Hematopoietic multipotent progenitor cell treated with erythropoietin and hydrocortisone succinate and interleukin-3 and kit ligand, for 8 days (in vitro differentiated cells): Measurements from ENCODE around the gene SSC5D.
"Not testable (repeated sequence)": the region's sequence is repeated elsewhere in the genome, so short reads cannot be mapped to it uniquely, and the experiment has no call there.

Experiments used
- DNase-seq: peaks from one replicate; pipeline ENCODE4 v3.0.0-alpha.2; 2015

Gene SSC5D

DNA sequence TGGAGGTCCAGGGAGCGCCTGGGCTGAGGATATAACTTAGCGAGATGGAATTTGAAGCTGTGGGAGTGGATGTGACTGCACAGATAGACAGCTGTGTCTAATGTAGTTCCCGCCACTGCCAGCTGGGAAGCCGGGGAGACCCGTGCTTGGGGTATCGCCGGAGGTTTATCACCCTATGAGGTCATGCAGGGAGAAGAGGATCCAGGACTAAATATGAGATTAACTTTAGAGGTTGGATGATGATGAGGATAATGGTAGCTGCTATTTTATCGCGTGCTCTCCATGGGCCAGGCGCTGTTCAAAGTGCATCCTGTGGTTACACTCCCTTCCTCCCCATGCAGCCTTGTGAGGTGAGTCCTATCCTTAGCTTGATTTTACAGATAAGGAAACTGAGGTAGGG lies 19.9 kb downstream of the SSC5D start:
- no peak for DNase-seq

DNA sequence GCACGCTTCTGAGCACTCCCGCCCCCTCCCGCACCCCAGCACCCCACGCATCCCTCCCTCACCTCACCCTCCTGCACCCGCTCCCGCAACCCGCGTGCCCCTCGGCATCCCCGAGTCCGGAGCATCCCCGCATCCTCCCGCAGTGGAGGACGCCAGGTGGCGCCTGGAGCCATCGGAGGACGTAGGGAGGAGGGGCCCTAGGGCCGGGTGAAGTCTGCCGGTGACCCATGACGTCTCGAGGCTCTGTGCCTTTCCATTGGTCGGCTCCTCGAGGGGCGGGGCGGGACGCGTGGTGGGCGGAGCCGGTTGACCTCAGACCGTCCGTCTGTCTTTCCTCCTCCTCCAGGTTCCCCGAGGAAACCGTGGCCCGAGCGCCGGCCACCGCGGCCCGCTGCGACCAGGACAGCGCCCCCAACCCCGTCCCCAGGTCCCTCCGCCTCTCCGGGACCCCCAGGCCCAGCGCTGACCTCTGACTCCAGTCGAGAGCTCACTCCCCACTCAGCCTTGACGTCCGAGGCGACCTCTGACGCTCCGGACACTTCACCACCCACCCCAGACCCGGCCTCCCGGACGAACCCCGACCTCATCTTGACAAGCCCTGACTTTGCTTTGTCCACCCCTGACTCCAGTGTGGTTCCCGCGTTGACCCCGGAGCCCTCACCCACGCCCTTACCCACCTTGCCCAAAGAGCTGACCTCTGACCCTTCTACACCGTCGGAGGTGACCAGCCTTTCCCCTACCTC lies 28.8 kb downstream of the SSC5D start:
- peak; percentile 90 for DNase-seq

DNA sequence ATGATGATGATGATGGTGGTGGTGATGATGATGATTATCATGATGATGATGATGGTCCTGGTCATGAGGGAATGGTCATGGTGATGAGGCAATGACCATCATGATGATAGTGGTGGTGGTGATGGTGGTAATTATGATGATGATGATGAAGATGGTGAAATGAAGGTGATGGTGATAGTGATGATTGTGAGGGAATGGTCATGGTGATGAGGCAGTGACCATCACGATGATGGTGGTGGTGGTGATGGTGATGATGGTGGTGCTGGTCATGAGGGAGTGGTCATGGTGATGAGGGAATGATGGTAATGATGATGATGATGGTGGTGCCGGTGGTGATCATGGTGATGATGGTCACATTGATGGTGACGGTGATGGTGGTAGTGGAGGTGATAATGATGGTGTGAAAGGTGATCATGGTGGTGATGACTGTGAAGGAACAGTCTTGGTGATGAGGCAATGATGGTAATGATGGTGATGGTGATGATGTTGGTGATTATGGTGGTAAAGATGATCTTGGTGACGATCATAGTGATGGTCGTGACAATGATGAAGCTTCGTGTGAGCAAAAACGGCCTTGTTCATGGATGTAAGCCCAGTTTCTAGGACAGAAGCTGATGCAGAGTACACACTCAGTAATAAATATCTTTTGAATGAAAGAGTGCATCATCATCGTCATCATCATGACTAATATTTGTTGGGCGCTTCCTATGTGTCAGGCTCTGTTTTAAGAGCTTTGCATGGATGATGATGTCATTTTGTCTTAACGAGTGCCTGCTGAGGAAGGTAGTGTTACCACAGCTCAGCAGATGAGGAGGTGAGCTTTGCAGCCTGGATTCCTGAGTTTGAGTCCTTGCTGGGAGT lies 31.4 kb downstream of the SSC5D start:
- no peak for DNase-seq

DNA sequence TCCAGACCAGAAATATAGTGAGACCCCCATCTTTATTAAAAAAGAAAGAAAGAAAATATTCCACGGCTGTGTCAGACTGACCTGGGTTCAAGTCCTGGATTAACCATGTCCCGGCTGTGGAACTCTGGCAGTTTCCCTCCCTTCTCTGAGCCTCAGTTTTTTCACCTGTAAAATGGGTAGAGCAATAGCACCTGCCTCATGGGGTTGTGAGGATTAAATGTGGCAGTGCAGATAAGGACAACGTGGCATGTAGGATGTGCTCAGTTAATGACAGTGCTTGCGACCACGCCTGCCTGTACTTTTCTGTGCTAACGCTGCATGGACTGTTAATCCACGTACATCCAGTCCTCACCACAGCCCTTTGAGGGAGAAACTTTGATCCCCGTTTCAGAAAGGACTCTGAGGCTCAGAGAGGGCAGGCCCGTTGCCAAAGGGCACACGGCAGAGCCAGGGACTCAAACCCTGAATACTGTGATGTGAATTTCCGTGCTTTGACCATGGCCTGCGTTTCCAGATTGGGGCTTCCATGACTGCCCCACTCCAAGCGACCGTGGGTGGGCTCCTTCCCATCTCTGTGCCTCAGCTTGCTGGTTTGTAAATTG lies 32.6 kb downstream of the SSC5D start:
- peak; percentile 53 for DNase-seq

DNA sequence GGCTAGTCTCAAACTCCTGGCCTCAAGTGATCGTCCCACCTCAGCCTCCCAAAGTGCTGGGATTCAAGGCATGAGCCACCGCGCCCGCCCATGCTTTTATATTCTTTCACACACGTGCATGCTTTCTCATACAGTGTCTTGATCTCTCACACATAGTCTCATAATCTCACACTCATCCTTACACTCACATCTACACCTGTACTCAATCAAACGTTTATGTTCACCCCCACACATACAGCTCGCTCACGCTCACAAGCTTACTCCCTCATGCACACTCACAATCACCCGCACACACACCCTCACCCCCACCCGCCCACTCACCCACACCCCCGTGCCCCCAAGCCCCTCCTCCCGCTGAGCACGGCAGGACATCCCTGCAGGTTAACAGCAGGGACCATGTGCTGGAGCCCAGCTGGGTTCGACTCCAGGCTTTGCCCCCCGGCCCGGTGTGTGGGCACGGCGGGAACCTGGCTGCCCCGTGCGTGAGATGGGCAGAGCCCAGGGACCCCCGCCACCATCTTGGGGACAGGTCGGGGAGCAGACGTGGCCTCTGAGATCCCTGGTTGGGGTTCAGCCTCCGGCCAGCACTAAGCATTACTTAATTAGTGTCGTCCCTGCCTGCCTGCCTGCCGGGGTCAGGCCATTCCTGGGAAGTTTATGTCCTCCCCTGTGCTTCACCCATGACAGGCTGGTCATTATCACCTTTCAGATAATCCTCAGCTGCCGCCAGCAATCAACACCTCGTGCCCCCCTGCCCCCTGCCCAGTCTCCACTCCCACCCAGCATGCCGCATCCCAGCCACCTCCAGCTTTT lies 37.3 kb downstream of the SSC5D start:
- DNase-seq = no peak

DNA sequence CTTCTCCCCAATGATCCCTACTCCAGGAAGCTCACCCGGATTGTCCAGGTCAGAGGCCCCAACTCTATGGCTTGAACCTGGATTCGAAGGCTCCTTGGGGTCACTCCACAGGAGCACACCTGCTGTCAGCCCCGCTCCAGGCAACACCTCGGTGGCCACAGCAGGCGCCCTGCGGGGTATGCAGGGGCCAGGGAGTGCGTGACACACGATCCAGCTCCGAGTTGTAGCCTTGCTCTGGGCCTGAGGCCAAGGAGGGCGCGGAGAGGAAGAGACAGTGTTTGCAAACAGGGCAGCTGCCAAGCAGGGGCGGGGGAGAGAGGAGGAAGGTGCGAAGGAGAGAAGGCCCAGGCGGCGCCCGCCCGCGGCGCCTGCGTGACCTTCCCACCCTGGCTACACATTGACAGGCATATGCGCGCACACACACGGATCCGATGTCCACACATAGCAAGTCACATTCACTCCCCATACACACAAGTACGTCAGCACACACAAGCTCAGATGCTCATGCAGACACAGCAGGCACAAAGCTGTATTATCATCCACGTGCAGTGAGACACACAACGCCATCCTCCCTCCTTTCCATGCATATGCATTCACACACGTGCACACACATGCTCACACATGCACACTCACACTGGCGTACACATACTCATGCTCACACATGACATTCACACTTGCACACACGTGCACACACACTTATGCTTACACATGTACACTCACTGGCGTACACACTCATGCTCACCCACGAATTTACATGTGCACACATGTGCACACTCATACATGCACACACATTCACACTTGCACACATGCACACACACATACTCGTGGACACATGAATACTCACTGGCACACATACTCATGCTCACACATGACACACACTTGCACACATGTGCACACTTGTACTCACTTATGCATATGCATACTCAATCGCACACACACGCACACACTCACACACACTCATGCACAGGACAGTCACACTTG lies 38.3 kb downstream of the SSC5D start:
- no peak for DNase-seq

DNA sequence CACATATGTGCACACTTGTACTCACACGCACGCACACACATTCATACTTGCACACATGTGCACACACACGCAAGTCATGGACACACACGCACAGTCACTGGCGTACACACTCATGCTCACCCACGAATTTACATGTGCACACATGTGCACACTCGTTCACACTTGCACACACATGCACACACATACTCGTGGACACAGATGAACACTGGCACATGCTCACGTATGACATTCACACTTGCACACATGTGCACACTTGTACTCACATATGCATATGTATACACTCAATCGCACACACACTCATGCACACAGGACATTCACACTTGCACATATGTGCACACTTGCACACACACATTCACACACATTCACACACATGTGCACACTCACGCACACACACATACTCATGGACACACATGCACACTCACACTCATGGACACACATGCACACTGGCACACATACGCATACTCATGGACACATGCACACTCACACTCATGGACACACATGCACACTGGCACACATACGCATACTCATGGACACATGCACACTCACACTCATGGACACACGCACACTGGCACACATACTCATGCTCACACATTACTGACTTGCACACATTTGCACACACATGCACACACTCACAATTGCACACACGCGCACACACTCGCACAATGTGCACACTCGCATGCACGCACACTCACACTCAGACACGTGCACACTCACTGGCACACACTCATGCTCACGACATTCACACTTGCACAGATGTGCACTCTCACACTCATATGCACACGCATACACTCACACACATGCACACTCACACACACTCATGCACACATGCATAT lies 39.2 kb downstream of the SSC5D start:
- no peak for DNase-seq

DNA sequence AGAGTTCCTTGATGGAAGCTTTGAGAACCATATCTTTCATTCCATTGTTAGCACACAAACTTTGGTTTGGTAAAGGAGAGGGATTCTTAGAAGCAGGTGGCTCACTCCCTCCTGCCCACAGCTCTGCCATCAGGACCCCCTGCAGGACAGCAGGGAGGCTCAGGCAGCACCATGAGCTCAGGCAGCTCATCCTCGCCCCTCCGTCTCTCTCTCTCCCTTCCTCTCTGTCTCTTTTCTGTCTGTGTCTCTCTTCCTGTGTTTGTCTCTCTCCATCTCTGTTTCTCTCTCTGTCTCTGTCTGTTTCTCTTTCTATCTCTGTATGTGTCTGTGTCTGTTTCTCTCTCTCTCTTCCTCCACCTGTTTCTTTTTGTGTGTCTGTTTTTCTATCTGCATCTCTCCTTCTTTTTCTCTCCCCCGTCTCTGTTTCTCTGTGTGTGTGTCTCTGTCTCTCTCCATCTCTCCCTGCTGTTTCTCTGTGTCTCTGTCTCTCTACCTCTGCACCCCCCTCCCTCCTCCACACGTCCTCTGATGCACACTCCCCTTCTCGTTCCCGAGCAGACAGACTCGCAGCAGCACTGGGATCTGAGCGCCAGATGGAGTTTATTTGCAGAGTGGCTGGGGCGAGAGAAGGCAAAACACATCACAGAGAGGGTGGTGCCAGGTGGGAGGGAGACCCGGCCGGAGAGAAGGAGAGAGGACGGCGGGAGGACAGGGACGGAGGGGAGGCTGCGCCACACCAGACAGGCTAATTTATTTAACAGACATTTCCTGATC lies 40.0 kb downstream of the SSC5D start:
- no peak for DNase-seq

DNA sequence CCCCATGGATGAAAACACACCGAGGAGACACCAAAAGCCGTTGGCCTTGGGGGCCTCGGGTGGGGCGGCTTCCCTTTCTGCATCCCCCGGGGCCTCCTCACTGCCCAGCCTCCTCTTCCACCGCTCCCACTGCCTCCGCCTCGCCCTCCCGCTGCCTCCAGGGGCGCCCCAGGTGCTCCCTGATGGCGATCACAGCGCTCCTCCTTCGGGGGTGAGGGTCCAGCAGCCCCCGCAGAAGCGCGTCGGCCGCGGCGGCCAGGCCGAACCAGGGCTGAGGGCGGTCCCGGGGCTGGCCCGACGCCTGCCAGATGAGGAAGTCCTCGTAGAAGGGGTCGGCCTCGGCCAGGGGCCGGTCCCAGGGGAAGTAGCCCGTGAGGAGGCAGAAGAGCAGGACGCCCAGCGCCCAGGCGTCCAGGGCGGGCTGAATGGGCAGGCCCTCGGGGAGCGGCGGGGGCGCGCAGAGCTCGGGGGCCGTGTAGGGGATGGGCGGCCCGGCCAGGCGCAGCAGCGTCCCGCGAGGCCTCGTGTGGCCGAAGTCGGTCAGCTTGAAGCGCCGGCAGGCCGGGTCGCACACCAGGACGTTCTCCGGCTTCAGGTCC lies 41.5 kb downstream of the SSC5D start:
- DNase-seq = no peak

DNA sequence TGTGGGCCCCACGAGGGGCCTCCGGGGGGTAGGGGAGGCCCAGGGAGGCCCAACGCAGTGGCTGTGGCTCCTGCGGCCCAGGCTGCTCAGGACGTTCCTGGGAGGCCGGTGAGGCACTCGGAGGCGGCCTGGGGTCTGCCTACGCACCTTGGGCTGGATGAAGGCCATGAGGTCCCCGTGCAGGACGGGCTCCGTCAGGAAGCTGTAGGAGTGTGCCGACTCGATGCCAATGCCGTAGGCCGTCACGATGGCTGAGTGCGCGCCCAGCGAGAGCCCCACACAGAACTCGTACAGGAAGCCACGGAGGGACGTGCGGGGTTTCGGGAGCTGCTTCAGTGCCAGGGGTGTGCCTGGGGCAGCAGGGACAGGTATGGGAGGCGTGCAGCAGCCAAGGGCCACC lies 42.8 kb downstream of the SSC5D start:
- no peak for DNase-seq

DNA sequence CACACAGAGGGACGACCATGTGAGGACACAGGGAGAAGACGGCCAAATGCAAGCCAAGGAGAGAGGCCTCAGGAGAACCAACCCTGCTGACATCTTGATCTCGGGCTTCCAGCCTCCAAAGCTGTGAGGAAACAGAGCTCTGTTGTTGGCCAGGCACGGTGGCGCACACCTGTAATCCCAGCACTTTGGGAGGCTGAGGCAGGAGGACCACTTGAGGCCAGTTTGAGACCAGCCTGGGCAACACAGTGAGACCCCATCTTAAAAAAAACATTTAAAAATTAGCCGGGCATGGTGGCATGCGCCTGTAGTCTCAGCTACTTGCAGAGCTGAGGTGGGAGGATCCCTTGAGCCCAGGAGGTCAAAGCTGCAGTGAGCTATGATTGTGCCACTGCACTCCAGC lies 46.0 kb downstream of the SSC5D start:
- DNase-seq = not testable (repeated sequence)

DNA sequence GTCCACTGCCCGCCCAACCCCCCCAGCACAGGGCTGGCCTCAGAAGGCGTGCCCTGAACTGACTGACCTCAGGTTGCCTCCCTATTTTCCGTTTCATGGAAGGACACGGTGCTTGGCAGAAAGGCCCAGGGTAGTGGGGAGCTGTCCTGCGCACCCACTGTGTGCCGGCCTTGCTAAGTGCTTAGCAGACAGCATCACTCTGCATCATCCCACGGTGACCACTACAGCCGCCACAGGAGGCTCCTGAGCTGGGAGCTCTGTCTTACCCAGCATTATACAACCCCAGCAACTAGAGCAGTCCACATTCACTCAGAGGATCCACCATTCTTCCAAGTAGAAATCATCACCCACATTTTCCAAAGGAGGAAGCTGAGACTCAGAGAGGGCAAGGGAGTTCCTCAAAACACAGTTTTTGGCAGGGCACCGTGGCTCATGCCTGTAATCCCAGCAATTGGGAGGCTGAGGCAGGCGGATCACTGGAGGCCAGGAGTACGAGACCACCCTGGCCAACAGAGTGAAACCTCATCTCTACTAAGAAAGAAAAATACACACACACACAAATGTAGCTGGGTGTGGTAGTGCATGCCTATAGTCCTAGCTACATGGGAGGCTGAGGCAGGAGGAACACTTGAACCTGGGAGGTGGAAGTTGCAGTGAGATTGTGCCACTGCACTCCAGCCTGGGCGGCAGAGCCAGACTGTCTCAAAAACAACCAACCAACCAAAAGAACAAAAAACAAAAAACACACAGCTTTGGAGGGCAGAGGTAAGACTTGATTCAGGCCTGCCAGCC lies 47.1 kb downstream of the SSC5D start:
- no peak for DNase-seq

DNA sequence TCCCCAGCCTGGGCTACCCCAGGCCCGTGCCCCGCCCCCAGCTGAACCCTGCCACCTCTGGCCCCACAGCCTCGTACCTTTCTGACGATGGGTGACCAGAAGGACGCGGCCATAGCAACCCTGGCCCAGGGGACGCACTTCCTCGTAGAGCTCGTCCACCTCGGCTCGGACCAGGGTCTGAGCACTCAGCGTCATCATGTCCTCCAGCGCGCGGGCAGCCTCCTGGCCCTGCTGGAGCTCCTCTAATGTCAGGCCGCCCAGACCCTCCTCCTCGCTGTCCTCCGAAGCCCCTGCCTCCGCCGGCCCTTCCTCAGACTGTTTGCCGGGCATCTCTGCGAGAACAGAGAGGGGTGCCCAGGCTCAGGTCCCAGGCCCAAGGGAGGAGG lies 47.7 kb downstream of the SSC5D start:
- no peak for DNase-seq

DNA sequence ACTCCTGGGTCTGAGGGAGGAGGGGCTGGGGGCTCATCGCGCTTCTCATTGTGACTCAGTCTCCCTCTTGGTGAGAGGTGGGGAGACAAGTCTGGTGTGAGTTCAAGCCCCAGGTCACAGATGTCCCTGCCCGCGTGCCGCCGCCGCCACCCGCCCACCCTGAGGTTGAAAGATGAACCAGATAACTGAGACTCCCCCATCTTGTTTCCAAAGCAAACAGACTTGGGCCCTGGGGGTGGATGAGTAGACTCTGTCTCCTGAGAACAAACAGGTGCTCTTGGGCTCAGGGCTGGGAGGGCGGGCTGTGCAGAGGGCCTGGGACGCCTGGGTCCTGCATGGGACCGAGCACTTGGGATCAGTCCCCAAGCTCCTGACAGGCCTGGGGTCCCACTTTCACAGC lies 48.1 kb downstream of the SSC5D start:
- no peak for DNase-seq

DNA sequence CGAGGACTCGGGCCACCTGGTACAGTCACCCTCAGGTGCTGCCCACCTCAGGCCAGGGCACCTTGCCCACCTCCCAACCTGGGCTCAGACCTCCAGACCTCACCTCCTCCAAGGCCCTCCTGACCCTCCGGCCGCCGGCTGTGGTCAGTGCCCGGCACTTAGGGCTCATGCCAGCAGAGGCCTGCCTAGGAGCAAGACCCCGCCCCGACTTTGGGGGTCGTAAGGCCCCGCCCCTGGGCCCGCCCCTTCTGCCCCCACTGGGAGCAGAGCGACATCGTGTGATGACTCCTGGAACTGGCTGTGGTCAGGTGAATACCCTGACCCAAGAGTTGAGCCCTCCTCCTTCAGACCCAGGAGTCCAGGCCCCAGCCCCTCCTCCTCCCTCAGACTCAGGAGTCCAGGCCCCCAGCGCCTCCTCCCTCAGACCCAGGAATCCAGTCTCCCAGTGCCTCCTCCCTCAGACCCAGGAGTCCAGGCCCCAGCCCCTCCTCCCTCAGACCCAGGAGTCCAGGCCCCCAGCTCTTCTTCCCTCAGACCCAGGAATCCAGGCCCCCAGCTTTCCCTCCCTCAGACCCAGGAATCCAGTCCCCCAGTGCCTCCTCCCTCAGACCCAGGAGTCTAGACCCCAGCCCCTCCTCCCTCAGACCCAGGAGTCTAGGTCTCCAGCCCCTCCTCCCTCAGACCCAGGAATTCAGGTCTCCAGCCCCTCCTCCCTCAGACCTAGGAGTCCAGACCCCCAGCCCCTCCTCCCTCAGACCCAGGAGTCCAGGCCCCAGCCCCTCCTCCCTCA lies 48.9 kb downstream of the SSC5D start, which contains the start of gene SBK2:
TSS of gene SBK2 (minus strand) at position 183 of the 790 bp plus-strand sequence. CDS start 839 bp downstream, outside the sequence.
- DNase-seq = no peak

DNA sequence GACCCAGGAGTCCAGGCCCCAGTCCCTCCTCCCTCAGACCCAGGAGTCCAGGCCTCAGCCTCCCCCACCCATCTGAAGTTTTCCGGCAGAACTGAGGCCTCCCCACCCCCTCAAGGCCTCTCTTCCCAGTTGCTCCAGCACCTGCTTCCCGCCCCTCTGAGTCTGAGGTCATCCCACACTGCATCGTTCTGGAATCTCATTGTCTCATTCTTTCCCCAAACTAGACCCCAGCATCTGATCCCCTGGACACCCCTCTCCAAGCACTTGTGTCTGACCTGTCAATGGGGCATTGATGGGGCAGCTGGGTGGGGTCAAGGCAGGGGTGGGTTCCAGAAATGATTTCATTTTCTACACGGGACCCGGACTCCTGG lies 49.5 kb downstream of the SSC5D start:
- no peak for DNase-seq

DNA sequence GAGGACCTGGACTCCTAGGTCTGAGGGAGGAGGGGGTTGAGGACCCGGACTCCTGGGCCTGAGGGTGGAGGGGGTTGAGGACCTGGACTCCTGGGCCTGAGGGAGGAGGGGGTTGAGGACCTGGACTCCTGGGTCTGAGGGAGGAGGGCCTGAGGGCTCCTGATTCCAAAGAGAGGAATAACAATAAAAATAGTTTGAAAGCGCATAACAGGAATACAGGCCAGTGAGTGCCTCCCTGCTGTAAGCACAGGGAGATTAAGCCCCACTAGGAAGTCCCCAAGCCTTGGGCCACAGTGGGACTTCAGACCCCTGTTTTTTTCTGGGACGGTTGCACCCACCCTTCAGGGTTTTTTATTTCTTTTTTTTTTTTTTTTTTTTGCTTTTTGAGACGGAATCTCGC lies 49.9 kb downstream of the SSC5D start:
- no peak for DNase-seq
